GM21381 (cell line): ENCODE measurements around the gene ITK.
A peak's percentile ranks its signal among the peaks of the same experiment; 100 is the strongest.
"Not testable (repeated sequence)": the region's sequence is repeated elsewhere in the genome, so short reads cannot be mapped to it uniquely, and the experiment has no call there.

Experiments used
- ATAC-seq: cut with Tn5 transposase; IDR thresholded peaks from one replicate; pipeline ENCODE4 v1.9.1; 2021; ENCODE audit warnings: mild to moderate bottlenecking, moderate library complexity; ENCODE audit not compliant: unreplicated experiment

Gene ITK

DNA sequence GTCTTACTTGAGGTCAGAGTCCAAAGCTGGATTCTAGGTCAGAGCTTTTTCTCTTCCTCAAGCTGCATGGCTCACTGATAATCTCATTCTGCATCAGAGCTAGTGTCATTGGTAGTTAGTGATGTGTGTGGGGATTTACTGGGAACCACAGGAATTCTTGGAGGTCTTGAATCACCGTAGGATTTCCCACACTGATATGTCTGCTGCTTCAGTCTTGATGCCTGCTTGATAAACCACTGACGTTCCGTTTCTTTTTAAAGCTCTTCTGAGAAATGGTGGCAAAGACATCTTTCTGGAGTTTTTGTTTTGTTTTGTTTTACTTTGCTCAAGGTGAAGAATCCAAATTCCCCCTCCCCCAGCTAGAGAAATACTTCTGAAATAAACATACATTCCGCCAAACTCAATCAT lies 13.4 kb upstream of the ITK start:
- no peak for ATAC-seq

DNA sequence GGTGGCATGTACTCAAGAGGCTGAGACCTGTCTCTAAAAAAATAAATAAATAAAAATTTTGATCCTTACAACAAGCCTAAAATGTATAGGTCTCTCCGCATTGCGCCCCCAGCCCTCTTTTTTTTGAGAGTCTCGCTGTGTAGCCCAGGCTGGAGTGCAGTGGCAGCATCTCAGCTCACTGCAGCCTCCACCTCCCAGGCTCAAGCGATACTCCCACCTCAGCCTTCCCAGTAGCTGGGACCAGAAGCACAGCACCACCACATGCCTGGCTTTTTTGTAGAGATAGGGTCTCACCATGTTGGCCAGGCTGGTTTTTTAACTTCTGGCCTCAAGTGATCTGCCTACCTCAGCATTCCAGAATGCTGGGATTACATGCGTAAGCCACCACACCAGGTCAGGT lies 12.4 kb upstream of the ITK start:
- ATAC-seq: no peak

DNA sequence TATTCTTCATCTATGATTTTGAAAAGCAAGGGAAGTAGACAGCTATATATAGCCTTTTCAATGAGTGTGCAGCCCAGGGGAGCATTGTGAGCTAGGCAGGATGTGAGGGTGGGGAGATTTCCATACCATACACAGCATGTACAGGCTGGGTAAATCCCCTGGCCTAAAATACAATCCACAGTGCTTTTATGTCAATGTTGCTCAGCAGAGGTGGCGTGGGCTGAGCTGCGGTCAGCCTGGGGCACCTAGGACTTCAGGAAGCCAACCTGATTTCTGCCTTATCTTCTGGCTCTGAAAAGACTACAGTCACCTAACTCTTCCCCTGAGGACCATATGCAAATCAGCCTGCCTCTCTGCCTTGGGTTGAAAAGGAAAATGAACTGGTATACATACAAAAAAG lies 8.2 kb upstream of the ITK start:
- peak; percentile 99 for ATAC-seq

DNA sequence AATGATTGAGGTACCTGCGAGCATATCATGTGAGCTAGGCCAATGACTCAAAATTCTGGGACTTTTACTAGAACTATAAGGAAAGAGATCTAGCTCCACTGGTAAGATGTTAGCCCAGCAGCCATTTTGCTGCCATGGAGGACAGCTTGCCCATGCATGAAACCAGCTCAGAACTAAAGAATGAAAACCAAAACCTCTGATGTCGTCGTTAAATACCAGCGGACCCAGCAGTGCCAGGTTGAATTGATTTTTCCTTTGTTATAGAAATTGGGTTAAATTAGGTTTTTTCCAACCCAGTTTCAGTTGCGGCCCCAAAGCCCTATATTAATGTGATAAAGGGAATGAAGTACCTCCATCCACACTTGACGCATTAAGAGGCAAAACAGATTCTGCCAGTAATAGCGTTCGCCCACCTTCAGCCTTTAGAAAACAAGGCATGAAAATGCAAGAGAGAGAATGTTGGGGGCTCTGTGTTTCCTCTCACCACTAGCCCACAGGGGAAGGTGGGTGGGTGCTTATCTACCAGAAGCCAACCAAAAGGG lies 5.5 kb upstream of the ITK start:
- ATAC-seq: no peak

DNA sequence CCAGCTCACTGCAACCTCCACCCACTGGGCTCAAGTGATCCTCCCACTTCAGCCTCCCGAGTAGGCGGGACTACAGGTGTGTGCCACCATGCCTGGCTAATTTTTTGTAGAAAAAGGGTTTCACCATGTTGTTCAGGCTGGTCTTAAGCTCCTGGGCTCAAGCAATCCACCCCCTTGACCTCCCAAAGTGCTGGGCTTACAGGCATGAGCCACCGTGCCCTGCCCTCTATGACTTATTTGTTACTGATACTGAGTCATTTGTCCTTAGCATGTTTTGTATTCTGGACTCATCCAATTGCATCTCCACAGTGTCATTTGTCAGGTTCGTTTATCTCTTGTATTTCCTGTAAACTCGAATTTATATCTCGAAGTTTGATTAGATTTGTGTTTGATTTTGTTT lies 2.7 kb upstream of the ITK start:
- no peak for ATAC-seq

DNA sequence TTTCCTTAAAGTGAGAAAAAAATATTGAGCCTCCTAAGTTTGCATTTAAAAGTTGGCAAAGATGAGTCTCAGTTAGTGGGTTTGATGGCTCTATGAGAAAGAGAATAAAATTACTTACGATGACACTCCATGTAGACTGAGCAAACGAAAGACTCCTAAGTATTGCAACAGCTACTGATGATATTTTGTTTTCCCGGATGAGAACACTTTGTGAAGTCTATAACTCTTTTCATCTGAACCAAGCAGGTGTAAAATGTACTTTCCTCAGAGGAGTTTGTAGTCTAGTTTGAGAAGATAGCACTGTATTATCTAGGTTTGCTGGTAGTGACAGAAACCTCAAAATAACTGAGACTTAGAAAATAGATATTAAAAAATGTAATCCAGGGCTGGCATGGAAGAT lies 1.7 kb upstream of the ITK start:
- no peak for ATAC-seq

DNA sequence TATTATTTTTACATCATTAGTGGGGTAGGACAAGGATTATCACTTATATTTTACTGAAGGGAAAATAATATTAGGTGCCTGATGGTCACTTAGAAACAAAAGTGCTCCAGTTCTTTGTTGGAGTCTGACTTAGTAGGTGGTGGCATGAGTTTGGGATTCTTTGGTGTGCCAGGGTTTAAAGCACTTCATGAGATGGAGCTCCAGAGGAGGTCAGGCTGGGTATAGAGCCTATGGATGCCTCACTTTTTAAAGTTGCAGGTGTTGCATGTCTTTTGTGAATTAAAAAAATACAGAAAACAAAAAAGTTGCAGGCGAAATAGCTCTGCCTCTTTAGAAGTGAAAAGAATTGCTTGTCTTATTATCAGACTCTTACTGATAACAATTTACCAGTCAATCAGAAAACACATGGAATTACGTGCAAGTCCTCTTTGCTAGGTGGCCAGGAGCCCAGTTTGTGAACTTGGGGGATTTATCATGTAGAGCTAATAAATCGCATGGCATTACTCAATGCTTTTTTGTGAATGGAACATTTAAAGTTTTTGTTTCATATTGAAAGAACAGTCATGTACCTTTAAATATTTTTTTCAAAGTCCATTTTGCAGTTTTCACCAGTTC lies 1.6 kb downstream of the ITK start:
- no peak for ATAC-seq

DNA sequence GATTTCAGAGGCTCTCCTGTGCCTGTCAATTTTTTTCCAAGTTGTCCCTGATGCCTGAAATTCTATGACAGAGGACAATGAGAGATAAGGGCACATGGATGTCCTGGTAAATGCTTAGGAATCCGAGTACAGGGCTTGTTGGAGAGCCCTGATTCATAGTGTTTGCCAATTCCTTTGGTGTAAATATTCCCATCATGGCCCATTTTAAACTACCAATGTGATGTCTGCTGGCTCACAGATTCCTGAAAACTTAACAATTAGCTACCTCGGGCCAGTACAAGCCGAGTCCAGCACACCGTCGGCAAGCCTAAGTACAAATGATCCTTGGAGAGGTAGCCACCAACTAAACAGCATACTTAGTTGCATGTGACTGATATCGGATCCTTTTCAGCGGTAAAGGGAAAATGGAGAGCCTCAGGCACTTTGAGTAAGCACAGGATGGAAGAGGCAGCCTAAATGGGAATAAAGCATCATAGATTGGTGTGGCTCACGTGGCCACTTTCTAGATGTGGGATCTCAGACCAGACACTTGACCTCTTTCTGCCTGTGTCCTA lies 3.6 kb downstream of the ITK start:
- ATAC-seq: no peak

DNA sequence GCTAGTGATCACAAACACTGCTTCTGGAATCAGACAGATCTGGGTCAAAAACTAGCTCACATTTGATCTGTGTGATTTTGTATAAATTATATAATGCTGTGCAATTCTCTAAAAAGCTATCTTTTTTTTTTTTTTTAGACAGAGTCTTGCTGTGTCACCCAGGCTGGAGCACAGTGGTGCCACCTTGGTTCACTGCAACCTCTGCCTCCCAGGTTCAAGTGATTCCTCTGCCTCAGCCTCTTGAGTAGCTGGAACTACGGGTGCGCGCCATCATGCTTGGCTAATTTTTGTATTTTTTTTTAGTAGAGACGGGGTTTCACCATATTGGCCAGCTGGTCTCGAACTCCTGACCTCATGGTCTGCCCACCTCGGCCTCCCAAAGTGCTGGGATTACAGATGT lies 4.5 kb downstream of the ITK start:
- ATAC-seq: not testable (repeated sequence)

DNA sequence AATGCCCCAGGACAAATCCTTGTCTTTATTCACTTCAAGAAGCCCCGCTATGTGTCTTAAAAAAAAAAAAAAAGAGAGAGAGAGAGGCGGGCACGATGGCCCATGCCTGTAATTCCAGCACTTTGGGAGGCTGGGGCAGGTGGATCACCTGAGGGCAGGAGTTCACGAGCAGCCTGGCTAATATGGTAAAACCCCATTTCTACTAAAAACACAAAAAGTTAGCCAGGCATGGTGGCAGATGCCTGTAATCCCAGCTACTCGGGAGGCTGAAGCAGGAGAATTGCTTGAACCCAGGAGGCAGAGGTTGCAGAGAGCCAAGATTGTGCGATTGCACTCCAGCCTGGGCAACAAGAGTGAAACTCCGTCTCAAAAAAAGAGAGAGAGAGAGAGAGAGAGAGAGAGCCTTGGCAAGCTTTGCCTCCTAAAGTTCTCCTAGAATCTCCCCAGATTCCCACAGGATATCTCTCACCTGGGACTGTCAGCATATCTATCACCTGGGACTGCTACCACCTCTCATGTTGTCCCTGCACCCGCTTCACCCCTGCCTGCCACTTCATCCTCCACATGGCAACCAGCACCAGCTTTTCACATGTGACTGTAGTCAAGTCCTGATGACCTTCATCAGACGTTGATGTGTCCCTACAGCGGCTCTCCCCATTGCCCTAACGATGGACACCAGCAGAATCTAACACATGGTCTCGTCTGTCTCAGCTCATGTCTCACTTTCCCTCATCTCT lies 5.8 kb downstream of the ITK start:
- no peak for ATAC-seq

DNA sequence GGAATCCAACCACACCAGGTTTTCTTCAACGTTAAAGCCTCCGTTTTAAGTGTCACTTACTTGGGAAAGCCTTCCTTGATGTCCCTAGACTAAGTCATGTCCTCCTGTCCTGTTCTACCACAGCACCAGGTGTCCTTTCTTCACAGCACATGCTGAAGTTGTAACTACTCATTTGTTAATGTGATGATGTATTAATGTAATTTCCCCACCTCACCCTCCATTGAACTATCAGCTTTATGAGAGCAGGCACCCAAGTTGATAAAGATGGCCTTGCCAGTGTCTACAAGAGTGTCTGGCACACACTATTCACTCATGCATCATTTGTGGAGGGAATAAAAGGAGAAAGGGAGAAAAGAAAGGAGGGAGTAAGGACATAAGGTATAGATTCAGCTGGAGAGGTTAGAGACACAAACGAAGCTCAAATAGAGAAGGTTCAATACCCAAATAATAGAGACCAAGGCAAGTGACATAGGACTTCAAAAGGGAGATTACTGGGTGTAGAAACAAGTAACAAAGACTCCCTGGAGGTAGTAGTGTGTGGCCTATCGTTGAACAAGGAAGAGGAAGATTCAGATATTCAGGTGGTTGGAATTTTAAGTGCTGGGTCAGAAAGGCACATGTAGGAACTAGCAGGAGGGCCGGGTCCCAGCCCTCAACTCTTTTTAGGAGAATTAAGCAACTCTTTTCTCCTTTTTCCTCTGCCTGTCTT lies 6.6 kb downstream of the ITK start:
- no peak for ATAC-seq

DNA sequence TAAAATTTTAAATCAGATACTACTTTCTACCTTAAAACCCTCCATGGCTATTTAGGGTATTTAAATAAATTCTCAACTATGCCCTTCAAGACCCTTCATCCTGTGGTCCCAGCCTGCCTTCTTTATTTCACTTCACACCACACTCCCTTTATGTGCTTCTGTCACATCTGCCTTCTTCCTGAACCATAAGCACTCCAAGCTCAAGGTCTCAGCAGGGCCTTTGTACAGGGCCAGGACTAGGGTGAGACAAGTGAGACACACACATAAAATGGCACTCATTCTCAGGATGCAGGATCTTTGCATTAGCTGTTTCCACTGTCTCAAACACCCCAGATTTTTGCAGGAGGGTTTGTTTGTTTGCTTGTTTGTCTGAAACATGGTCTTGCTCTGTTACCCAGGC lies 7.6 kb downstream of the ITK start:
- ATAC-seq: no peak

DNA sequence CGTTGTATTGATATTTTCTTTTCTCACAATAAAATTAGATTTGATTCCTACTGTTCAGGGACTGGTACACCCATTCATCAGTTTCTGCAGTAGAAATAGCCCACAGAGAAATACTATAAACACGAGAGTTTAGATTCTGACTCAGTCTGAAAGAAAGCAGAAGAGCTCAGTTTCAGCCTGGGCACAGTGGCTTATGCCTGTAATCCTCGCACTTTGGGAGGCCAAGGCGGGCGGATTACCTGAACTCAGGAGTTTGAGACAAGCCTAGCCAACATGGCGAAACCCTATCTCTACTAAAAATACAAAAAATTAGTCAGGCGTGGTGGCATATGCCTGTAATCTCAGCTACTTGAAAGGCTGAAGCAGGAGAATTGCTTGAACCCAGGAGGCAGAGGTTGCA lies 8.6 kb downstream of the ITK start:
- peak; percentile 80 for ATAC-seq

DNA sequence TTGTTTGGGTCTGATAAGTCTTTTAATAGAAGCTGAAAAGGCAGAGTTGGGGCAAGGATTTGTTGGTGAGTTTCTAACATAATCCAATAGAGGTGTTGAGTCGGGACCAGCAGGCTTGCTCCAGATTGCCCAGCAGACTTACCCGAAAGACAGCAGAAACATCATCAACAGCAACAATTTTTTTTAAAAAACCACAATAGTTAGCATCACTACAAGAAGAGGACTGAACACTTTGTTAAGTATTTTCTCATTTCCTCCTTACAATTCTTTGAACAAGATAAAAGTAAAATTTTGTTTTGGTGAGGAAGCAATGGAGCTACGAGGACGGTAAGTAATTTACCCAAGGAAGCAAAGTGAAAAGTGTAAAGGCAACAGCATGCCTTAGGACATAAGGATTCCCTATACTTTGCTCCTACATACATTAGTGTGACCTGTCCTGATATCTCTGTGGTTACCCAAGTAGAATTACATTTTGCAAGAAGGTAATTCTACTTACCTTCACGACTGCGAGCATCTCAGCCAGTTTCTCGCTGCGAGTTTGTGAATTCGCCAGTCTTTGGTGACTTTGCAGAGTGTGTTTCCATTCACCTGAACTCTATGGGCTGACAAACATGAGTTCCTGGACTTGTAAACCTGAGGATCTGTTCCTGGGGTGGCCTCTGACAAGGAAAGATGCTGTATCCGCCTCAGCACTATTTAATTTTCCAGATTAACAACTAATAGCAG lies 13.2 kb downstream of the ITK start:
- ATAC-seq: no peak

DNA sequence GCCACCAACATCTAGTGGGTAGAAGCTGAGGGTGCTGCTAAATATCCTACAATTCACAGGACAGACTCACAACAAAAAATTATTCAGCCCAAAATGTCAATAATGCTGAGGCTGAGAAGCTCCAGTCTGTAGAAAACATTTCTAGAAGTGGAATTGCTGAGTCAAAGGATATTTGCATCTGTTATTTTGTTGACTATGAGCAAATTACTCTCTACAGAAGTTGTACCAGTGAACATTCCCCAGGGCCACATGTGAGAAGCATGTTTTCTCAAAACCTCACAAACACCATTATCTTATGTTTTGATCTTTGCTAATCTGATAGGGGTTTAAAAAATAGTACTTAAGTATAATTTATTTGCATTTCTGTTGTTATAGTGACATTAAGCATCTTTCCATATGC lies 15.4 kb downstream of the ITK start:
- no peak for ATAC-seq

DNA sequence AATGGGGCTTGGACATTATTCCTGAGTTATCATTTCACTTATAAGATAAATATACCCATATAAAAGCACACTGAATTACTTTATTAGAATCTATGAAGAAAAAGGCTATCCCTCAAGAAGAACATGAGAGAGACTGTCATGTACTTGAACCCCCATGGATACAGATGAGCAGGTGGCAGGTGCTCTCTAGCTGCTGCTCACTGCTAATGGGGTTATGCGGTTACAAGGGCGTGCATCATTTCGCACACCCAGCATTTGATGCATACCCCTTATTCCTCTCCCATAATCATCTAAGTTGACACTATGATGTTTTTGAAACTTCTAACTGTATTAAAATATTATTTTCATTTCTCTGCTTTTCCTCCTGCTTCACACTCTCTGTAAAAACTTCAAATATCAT lies 16.4 kb downstream of the ITK start:
- ATAC-seq: no peak

DNA sequence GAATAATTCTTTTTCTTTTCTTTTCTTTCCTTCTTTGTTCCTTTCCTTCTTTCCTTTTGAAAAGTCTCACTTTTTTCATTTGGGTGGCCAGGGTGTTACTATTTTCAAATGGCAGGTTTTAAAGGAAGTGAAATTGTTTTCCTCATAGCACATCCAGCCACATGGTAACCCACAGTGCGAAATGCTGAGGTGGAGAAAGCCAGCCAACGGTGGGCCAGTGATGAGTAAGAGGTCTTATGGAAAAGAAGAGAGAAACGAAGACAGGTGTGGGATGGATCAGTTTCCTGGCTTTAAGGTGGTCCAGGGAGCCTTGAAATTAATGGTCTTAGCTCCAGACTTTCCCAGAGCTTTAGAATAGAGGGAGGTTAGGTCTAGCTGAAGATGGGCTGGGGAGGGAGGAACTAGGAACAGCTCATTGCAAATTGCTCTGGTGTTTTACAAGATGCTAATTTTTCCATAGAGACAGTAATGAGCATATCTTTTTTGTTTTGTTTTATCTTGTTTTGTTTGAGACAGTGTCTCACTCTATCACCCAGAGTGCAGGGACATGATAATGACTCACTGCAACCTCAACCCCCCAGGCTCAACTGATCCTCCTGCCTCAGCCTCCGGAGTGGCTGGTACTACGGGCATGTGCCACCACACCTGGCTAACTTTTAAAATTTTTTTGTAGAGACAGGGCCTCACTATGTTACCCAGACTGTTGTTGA lies 17.8 kb downstream of the ITK start:
- no peak for ATAC-seq

DNA sequence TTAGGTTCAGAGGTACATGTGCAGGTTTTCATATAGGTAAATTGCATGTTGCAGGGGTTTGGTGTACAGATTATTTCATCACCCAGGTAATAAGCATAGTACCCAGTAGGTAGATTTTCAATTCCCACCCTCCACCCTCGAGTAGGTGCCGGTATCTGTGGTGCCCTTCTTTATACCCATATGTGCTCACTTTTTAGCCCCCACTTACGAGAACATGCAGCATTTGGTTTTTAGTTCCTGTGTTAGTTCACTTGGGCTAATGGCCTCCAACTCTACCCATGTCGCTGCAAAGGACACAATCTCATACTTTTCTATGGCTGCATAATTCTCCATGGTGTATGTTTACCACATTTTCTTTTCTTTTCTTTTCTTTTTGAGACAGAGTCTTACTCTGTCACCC lies 21.2 kb downstream of the ITK start:
- ATAC-seq: no peak

DNA sequence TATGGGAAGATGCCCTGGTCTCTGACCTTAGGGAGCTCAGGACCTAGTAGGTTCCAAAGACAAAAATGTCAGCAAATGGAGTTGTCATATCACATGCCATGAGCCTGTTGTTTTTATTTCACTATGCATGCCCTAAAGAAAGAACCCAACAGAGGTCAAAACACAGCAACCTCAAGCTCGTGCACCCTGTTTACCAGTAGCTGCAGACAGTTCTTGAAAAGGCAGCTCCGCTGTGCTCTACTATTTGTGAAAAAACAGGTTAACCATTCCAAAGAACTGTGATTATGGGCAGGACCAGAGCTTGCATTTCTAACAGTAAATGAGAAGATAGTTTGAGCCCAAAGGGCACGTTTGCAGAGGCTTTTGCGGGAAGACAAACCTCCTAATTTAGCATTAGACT lies 22.8 kb downstream of the ITK start:
- ATAC-seq: no peak

DNA sequence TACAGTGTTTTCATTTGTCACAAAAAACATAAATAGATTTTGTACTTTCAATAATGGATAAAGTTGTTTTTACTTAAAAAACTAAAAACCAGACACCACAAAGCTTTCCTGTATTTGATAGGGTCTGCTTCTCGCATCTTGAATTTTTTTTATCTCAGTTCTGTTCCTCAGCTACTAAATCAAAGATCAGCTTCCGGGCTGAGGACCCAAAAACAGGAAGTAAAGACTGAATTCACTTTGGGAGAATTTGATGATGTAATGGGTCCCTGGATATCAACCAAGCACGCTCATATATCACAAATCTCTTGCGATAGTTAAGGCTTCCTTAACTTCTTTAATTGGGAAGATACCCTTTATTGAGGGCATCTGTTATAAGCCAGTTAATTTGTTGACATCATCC lies 24.1 kb downstream of the ITK start:
- no peak for ATAC-seq
